ENCODE measurements around the gene SPTSSA.

The SPTSSA gene

GRCh38 chr14:34502545-34503225 is 40.6 kb upstream of the SPTSSA start:
- no peak overlapping the region for H3K4me3 ChIP-seq (ENCODE audit: low read depth, low read length)
- ChIA-PET CTCF (interaction anchor here (0.6 kb wide), 1 partner anchor 201 kb away, joined by 5 read pairs; no protein-coding TSS in a partner anchor), POLR2A (interaction anchor here (0.6 kb wide), 1 partner anchor 914 kb away, joined by 3 read pairs; no protein-coding TSS in a partner anchor)
- H3K27ac ChIP-seq (ENCODE audit: extremely low read depth, low read depth, low read length): no peak overlapping the region
- H3K9me3 ChIP-seq (ENCODE audit: control insufficient read depth, insufficient read depth, low read depth, low read length): no peaks in the 10 kb centered on the region
- TF ChIP-seq ZNF223 (tag by site-specific recombination; IDR thresholded peaks at IDR 0.05): no peak
- H3K36me3 ChIP-seq (ENCODE audit: control insufficient read depth in 2 of 2, insufficient read depth in 1 of 2, low read length in 2 of 2): no peaks in the 10 kb centered on the region
- peaks cover 7% of the 10 kb centered on the region; the same call in 1 of the 2 replicates for H3K4me1 ChIP-seq (ENCODE audit: control insufficient read depth, insufficient read depth, low read length)

DNA sequence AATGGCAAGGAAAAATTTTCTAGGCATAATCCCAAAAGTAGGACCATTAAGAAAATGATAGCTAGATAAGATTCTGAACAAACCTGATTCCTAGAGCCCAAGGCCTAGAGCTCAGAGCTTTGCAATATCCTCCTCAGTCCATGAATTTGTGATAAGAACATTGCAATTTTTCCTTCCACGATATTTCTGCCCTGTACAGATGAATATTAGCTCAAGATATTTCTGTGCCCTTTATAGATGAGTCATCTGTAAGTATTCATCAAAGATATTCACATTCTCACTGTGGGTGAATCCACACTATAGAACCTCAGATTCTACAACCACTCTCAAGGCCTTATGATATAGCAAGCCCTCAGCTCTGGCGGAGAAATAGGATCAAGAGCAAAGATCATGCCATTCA is 40.0 kb upstream of the SPTSSA start:
- Histone ChIP-seq H3K9me3 (ENCODE audit: control insufficient read depth, insufficient read depth, low read depth, low read length) (no peaks in the 10 kb centered on the region), H3K4me1 (ENCODE audit: control insufficient read depth, insufficient read depth, low read length) (peaks cover 7% of the 10 kb centered on the region; the same call in 1 of the 2 replicates), H3K4me3 (ENCODE audit: low read depth, low read length) (no peak overlapping the region), H3K27ac (ENCODE audit: extremely low read depth, low read depth, low read length) (no peak overlapping the region), H3K36me3 (ENCODE audit: control insufficient read depth in 2 of 2, insufficient read depth in 1 of 2, low read length in 2 of 2) (no peaks in the 10 kb centered on the region)
- ChIA-PET POLR2A (interaction anchor here (0.6 kb wide), 1 partner anchor 914 kb away, joined by 3 read pairs; no protein-coding TSS in a partner anchor), CTCF (interaction anchor here (0.6 kb wide), 2 partner anchors 35 to 201 kb away, joined by 3 to 5 read pairs; no protein-coding TSS in a partner anchor)
- TF ChIP-seq ZNF274 (IDR thresholded peaks at IDR 0.05; ENCODE audit: low read length) (no peak), ZNF274 (tag by site-specific recombination; IDR thresholded peaks at IDR 0.05; ENCODE audit: borderline replicate concordance) (no peak), SP2 (tag by site-specific recombination; IDR thresholded peaks at IDR 0.05) (no peak), ZNF18 (tag by site-specific recombination; IDR thresholded peaks at IDR 0.05) (no peak), WT1 (tag by site-specific recombination; IDR thresholded peaks at IDR 0.05) (no peak), ZBTB8A (tag by site-specific recombination; IDR thresholded peaks at IDR 0.05) (no peak), ZBTB49 (tag by site-specific recombination; IDR thresholded peaks at IDR 0.05; ENCODE audit: low read depth) (no peak), ZNF19 (tag by site-specific recombination; IDR thresholded peaks at IDR 0.05; ENCODE audit: low read depth) (no peak), YY1 (tag by site-specific recombination; IDR thresholded peaks at IDR 0.05) (no peak), ZNF292 (tag by site-specific recombination; IDR thresholded peaks at IDR 0.05; ENCODE audit: borderline replicate concordance, low read depth) (no peak), ZNF76 (tag by site-specific recombination; IDR thresholded peaks at IDR 0.05; ENCODE audit: borderline replicate concordance, low read depth) (no peak), ZNF514 (tag by site-specific recombination; IDR thresholded peaks at IDR 0.05) (no peak)
- TF ChIP-seq, protein P1, sequence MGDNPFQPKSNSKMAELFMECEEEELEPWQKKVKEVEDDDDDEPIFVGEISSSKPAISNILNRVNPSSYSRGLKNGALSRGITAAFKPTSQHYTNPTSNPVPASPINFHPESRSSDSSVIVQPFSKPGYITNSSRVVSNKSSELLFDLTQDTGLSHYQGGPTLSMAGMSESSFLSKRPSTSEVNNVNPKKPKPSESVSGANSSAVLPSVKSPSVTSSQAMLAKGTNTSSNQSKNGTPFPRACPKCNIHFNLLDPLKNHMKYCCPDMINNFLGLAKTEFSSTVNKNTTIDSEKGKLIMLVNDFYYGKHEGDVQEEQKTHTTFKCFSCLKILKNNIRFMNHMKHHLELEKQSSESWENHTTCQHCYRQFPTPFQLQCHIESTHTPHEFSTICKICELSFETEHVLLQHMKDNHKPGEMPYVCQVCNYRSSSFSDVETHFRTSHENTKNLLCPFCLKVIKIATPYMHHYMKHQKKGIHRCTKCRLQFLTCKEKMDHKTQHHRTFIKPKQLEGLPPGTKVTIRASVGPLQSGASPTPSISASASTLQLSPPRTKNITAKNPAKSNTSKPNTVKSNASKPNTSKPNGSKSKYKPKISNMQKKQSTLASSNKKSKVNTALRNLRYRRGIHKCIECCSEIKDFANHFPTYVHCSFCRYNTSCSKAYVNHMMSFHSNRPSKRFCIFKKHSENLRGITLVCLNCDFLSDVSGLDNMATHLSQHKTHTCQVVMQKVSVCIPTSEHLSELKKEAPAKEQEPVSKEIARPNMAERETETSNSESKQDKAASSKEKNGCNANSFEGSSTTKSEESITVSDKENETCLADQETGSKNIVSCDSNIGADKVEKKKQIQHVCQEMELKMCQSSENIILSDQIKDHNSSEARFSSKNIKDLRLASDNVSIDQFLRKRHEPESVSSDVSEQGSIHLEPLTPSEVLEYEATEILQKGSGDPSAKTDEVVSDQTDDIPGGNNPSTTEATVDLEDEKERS (tag by site-specific recombination; IDR thresholded peaks at IDR 0.05): no peak

Data from HEK293 (cell line).